ENCODE results near the gene EXOC3L2. TPM values are rescaled to one million over a fixed set of nuclear protein-coding genes. Genes with fewer than 3 reads are reported as not detected.
"Not testable (repeated sequence)": the region's sequence is repeated elsewhere in the genome, so short reads cannot be mapped to it uniquely, and the experiment has no call there.

Gene EXOC3L2
- total RNA-seq, 4 donors from 2014 or later, result 0.44 to 3.5 (median 1.7) TPM

GRCh38 chr19:45235485-45235884 is 9.7 kb downstream of the EXOC3L2 start:
- DNase-seq (ENCODE audit: low spot score in 2 of 2), result no peak
- peaks cover 23% of the 10 kb centered on the region for H3K4me1 ChIP-seq
- H3K36me3 ChIP-seq, result no peaks in the 10 kb centered on the region
- TF ChIP-seq POLR2A (IDR thresholded peaks at IDR 0.05), result no peak
- 37% methylated on average over 5 of the region's 8 CpGs for WGBS
- H3K9me3 ChIP-seq, result no peaks in the 10 kb centered on the region
- peaks cover 32% of the 10 kb centered on the region for H3K27me3 ChIP-seq
- no peak overlapping the region for H3K4me3 ChIP-seq
- no peak overlapping the region for H3K27ac ChIP-seq

DNA sequence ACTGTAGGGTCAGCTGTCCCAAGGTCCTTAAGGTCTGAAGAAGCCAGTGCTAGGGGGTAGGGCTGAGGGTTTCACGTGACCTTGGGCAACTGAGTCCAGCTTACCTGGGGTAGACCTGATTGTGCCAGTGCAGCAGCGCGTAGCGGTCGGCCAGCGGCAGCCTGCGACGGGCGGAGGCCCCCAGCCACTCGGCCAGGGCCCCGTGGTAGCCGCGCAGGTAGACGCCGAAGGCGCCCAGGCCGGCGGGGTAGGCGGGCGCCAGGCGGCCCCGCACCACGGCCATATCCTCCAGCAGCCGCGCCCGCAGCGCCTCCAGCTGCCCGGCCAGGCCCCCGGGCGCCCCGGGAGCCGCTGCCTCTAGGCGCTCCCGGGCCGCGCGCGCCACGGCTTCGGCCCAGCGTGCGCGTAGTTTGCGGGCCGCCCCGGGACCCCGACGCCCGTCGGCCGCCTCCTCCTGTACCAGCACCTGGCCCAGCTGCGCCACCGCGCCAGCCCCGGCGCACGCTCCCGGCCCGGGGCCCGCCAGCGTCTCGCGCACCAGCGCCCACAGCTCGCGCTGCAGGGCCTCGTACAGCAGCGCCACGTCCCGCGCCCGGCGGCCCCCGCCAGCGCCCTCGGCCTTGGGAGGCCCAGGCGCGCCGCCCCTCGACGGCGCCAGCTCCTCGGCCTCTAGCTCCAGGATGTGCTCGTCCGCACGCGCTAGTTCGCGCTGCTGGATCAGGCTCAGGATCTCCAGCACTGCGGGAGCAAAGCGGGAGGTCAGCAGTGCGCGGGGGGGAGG is 10.9 kb downstream of the EXOC3L2 start:
- 47% methylated on average over 20 of the region's 93 CpGs for WGBS

DNA sequence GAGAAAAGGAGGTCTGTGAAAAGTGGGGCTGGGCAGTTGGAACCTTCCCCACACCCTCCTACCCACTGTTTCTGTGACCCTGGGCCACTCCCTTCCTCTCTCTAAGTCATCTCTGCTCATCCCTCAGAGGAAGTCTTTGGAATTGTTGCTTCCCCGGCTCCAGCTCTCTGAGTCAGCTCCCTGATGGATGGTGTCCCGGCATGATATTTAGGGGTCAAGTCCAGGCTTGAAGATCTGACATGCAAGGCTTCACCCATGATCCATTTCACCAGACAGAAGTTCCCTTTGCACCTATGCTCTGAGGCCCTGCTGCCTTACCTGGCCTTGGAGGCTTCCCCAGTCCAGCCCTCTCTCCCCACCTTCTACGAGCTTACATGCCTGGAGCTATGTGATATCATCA is 13.3 kb downstream of the EXOC3L2 start:
- peak overlapping the region; percentile 34 for H3K27ac ChIP-seq
- peaks cover 23% of the 10 kb centered on the region for H3K4me1 ChIP-seq
- no peak for DNase-seq (ENCODE audit: low spot score in 2 of 2)
- no peak for TF ChIP-seq CTCF (IDR thresholded peaks at IDR 0.05)
- no peak for TF ChIP-seq POLR2A (IDR thresholded peaks at IDR 0.05)
- TF ChIP-seq POLR2AphosphoS5 (IDR thresholded peaks at IDR 0.05), result no peak
- TF ChIP-seq EP300 (IDR thresholded peaks at IDR 0.05), result no peak
- WGBS, result 43% methylated on average over 3 of the region's 3 CpGs
- H3K27me3 ChIP-seq, result peaks cover 28% of the 10 kb centered on the region
- H3K4me3 ChIP-seq, result no peak overlapping the region
- H3K36me3 ChIP-seq, result no peaks in the 10 kb centered on the region
- H3K9me3 ChIP-seq, result no peaks in the 10 kb centered on the region

More for the DNA sequence above, 10.9 kb downstream of the EXOC3L2 start:
- Histone ChIP-seq H3K27me3 (peaks cover 32% of the 10 kb centered on the region), H3K27ac (no peak overlapping the region), H3K36me3 (no peaks in the 10 kb centered on the region), H3K4me3 (no peak overlapping the region), H3K9me3 (no peaks in the 10 kb centered on the region), H3K4me1 (peaks cover 23% of the 10 kb centered on the region)
- no peak for DNase-seq (ENCODE audit: low spot score in 2 of 2)
- TF ChIP-seq EP300 (IDR thresholded peaks at IDR 0.05), result no peak
- no peak for TF ChIP-seq CTCF (IDR thresholded peaks at IDR 0.05)
- TF ChIP-seq POLR2A (IDR thresholded peaks at IDR 0.05), result no peak
- no peak for TF ChIP-seq POLR2AphosphoS5 (IDR thresholded peaks at IDR 0.05)

DNA sequence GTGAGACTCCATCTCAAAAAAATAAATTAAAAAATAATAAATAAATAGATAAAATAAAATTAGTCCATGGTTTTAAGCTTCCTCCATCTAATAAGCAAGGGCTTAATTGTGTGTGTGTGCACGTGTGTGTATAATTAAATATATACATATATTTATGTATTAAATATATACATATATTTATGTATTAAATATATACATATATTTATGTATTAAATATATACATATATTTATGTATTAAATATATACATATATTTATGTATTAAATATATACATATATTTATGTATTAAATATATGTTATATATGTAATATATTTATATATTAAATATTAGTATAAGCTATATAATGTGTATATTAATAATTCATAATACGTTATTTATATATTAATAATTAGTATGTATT is 16.2 kb downstream of the EXOC3L2 start:
- not testable (repeated sequence) for H3K27ac ChIP-seq, H3K36me3 ChIP-seq
- 89% methylated on average over 2 of the region's 2 CpGs for WGBS

GRCh38 chr19:45224645-45225044 is 20.6 kb downstream of the EXOC3L2 start:
- Histone ChIP-seq H3K36me3 (no peaks in the 10 kb centered on the region), H3K27me3 (peaks cover 12% of the 10 kb centered on the region), H3K9me3 (no peaks in the 10 kb centered on the region), H3K4me1 (no peaks in the 10 kb centered on the region), H3K27ac (no peak overlapping the region), H3K4me3 (no peak overlapping the region)
- TF ChIP-seq POLR2A (IDR thresholded peaks at IDR 0.05) (no peak), EP300 (IDR thresholded peaks at IDR 0.05) (no peak), POLR2AphosphoS5 (IDR thresholded peaks at IDR 0.05) (no peak), CTCF (IDR thresholded peaks at IDR 0.05) (no peak)
- no peak for DNase-seq (ENCODE audit: low spot score in 2 of 2)
- 64% methylated on average over 5 of the region's 11 CpGs for WGBS

More for the DNA sequence above, 16.2 kb downstream of the EXOC3L2 start:
- not testable (repeated sequence) for H3K9me3 ChIP-seq; H3K4me3 ChIP-seq; DNase-seq (ENCODE audit: low spot score in 2 of 2)
- Histone ChIP-seq H3K27me3 (peaks cover 12% of the 10 kb centered on the region), H3K4me1 (peaks cover 13% of the 10 kb centered on the region)

GRCh38 chr19:45223879-45224278 is 21.3 kb downstream of the EXOC3L2 start:
- Histone ChIP-seq H3K4me1 (no peaks in the 10 kb centered on the region), H3K4me3 (no peak overlapping the region), H3K36me3 (no peaks in the 10 kb centered on the region), H3K9me3 (no peaks in the 10 kb centered on the region), H3K27me3 (peaks cover 12% of the 10 kb centered on the region), H3K27ac (no peak overlapping the region)
- TF ChIP-seq POLR2A (IDR thresholded peaks at IDR 0.05) (no peak), EP300 (IDR thresholded peaks at IDR 0.05) (no peak), CTCF (IDR thresholded peaks at IDR 0.05) (no peak), POLR2AphosphoS5 (IDR thresholded peaks at IDR 0.05) (no peak)
- 89% methylated on average over 5 of the region's 5 CpGs for WGBS
- DNase-seq (ENCODE audit: low spot score in 2 of 2), result no peak
